B cell (primary cell): ENCODE results near the gene HIP1.

Experiments used
- EZH2 ChIP-seq: IDR thresholded peaks from 2 replicates; pipeline ENCODE4 v1.6.1; 2012; ENCODE audit warnings: borderline replicate concordance, low read depth, mild to moderate bottlenecking, moderate library complexity, low read length; ENCODE audit not compliant: insufficient read depth, poor library complexity, severe bottlenecking
- TF ChIP-seq, protein P1 (sequence below): fragments of 200-600 bp; IDR thresholded peaks from one replicate; pipeline ENCODE4 v1.8.0; 2022; ENCODE audit warnings: antibody characterized with exemption, mild to moderate bottlenecking

DNA sequence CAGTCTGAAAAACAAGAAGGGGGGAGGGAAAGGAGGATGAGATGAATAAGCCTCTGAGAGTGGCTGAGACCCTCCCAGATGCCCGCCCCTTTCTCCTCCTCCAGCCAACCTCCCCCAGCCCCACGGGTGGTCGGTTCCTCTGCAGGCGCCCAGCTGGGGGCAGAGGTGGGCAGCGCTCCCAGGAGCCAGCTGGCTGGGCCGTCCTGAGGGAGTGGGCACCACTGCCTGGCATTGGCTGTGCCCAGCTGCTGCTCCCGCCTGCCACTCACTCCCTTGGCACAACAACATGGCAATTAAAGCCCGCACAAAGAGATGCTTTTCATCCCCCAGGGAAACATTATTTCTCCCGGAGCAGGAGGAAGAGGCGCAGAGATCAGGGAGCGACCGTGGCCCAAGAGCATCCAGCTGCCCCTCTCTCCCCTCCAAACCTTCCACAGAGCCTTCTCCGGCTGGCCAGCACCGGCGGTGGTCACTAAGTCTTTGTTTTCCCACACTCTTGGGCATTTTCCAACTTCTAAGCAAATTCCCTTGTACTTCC is 139.4 kb downstream of the HIP1 start:
- TF ChIP-seq, protein P1, sequence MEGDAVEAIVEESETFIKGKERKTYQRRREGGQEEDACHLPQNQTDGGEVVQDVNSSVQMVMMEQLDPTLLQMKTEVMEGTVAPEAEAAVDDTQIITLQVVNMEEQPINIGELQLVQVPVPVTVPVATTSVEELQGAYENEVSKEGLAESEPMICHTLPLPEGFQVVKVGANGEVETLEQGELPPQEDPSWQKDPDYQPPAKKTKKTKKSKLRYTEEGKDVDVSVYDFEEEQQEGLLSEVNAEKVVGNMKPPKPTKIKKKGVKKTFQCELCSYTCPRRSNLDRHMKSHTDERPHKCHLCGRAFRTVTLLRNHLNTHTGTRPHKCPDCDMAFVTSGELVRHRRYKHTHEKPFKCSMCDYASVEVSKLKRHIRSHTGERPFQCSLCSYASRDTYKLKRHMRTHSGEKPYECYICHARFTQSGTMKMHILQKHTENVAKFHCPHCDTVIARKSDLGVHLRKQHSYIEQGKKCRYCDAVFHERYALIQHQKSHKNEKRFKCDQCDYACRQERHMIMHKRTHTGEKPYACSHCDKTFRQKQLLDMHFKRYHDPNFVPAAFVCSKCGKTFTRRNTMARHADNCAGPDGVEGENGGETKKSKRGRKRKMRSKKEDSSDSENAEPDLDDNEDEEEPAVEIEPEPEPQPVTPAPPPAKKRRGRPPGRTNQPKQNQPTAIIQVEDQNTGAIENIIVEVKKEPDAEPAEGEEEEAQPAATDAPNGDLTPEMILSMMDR: no peak
- TF ChIP-seq EZH2: no peak
